Hematopoietic multipotent progenitor cell treated with erythropoietin and hydrocortisone succinate and interleukin-3 and kit ligand, for 4 days (in vitro differentiated cells): ENCODE results near the gene CEMIP.

Source experiments
- DNase-seq: peaks from one replicate; pipeline ENCODE4 v3.0.0-alpha.2; 2015

CEMIP gene

DNA sequence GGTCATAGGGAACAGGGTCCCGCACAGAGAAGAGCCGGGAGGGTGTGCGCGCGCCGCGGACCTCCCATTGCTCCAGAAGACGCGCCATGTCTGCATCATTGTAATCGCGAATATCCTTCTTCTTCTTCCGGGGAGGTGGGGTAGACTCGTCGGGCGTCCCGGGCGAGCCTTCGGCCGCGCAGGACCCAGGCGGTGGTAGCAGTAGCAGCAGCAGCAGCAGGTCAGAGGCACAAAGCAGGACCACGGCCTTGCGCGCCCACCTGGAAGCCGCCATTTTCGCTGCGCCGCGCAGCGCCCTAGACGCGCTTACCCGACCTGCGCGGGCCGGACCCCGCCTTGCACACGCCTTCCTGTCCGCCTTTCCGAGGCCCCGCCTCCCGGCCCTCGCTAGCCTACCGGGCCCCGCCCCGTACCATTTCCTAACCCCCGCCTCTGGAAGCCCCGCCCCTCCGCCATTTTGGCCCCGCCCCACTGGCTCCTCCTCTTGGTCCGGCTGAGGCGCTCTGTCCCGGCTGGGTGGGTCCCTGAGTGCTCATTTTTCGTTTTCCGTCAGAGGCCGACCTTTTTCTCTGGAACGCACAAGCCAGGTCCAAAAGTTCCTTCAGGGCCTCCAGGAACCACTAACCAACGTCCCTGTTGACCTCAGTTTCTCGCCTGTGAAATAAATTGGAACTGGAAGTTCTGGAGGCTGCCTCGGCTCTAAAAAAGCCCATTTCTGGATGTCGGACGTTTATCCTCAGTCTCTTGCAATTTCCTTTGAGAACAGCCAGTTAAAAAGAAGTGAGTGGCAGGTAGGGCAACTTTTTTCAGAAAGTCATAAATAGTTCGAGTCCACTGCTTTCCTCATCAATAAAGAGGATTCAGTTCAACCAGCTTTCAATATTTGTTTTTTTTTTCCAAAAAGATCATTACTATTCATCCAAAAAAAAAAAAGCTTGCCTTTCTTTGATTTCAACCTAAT lies 210.6 kb downstream of the CEMIP start, which contains the start of gene MESD:
TSS of gene MESD (minus strand) at position 302 of the 961 bp plus-strand sequence. CDS start at position 274, 28 bp downstream.
- DNase-seq: peak; percentile 99

DNA sequence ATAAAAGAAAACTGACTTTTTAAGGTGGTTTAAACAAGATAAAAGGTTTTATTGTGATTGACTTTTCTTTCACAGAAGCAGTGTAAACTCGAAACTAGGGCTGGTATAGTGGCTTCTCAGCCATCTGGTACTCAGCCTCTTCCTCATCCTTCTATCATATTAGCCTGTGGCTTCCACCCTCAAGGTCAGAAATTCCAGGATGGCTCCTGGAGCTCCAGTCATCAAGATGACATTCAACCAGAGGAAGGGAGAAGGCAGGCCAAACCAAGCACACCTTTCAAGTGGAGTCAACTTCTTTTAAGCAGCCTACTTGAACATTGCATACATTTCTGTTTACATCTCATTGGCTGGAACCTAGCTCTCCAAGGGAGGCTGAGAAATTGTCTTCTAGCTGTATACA lies 211.8 kb downstream of the CEMIP start:
- DNase-seq: no peak

DNA sequence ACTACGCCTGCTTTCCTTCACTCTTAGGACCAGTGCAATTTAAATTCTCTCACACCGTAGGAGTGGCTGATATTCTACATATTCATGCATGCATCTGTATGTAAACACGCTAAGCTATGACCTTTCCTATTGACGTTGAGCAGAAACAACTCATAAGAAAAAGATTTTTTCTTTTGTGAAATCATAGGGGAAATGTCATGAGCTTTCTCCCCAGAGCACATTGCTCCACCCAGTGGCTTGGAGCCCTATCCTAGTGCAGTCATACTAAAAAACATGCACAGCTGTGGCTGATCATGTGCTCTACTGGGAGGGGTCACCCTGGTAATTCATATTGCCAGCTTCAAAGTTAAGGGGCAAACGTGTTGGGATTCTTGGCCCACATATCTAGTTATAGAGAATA lies 212.3 kb downstream of the CEMIP start:
- DNase-seq: peak; percentile 84

DNA sequence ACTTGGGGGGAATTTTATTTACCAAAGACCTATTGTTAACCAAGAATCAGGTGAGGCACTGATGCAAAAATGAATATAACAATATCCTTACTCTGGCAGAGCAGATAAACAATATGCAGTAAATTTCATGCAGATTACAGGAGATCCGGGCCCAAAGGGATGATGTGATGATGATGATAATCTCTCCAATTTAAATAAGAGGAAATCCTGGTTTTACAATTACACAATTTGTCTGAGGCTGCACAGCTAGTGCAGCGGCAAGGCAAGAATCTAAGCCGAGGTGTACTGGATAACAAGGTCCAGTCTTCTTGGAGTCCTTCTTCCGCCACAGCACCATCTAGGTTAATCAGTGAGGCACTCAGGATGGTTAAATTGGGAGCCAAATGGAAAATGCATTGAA lies 212.8 kb downstream of the CEMIP start:
- DNase-seq: no peak

GRCh38 chr15:80992441-80992840 lies 213.3 kb downstream of the CEMIP start:
- no peak for DNase-seq

- DNase-seq: peak; percentile 60
Observed at GRCh38 chr15:80996247-80996646, 217.1 kb downstream of the CEMIP start.

- DNase-seq: no peak
Observed at GRCh38 chr15:80997692-80998091, 218.5 kb downstream of the CEMIP start.

DNA sequence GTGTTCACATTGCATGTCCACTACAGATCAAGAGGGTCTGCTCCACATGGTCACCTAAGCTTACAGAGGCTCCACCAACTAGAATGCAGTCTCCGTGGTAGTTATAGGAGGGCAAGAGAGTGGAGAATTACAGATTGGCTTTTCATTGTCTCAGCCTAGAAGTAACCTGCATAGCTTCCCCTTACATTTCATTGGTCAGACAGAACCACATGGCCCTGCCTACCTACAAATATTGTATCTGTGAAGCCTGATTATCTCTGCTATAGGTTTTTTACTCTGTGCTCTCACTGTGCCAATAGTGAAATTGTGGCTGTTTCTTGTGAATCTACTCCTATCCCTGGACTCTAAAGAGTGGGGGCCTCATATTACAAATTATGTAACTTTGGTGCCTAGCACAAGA lies 219.1 kb downstream of the CEMIP start:
- peak; percentile 20 for DNase-seq

DNA sequence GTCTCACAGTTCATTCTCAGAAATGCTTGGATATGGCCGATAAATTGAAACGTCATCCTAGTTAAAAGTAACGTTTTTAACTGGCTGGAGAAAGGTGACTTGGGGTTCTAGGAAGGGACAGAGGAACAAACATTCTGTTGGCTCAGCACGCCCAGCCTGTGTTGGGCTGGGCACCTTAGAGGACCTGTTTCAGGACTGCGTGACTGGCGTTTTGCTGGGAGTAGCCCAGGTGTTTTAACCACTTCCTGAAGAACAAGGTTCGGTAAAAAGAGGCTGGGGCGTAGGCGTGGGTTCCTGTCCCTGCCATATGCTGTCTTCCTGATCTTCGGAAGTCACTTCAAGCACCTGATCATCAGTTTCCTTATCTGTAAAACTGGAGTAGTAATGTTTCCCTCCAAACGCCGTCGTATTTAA lies 220.5 kb downstream of the CEMIP start:
- peak; percentile 55 for DNase-seq

GRCh38 chr15:81000144-81000623 lies 221.0 kb downstream of the CEMIP start:
- DNase-seq: peak; percentile 34

DNA sequence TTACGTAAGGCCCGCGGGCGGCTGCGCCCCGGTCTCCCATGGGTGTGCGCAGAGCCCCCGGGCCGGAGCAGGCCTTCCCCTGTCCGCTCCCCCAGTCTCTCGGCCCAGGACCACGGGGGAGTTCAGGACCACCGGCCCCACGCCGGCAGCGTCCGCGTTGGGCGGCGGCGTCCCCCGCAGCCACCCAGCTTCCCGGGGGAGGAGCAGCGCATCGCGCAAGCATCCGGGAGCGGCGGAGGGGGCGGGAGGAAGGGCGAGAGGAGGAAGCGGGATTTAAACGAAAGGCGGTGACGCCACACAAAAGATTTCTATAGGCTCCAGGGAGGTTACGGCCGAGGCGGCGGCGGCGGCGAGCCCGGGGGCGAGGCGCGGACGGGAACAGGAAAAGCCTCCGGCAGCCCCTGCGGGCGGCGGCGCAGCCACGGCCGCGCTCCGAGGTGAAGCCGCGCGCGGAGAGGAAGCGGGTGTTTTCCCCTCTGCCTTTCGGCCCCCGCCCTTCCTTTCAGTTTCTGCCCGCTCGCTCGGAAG lies 221.5 kb downstream of the CEMIP start, which contains the start of gene TLNRD1:
TSS of gene TLNRD1 (plus strand) at position 300 of the 528 bp plus-strand sequence. CDS start 1,349 bp downstream, outside the sequence.
- peak; percentile 95 for DNase-seq
